ENCODE results near the gene INPP5A. TPM values are rescaled to one million over a fixed set of nuclear protein-coding genes. Genes with fewer than 3 reads are reported as not detected.

INPP5A gene
- total RNA-seq, 1 donor = 15.9 TPM

- DNase-seq (ENCODE audit: low read depth in 2 of 3, low spot score in 2 of 3) = no peak
These were observed 86.7 kb downstream of the INPP5A start for GRCh38 chr10:132624061-132624846.

GRCh38 chr10:132624847-132625471 is 87.4 kb downstream of the INPP5A start:
- no peak for DNase-seq (ENCODE audit: low read depth in 2 of 3, low spot score in 2 of 3)

GRCh38 chr10:132626019-132626760 is 88.6 kb downstream of the INPP5A start:
- no peak for DNase-seq (ENCODE audit: low read depth in 2 of 3, low spot score in 2 of 3)

GRCh38 chr10:132626761-132627665 is 89.4 kb downstream of the INPP5A start:
- no peak for DNase-seq (ENCODE audit: low read depth in 2 of 3, low spot score in 2 of 3)

DNA sequence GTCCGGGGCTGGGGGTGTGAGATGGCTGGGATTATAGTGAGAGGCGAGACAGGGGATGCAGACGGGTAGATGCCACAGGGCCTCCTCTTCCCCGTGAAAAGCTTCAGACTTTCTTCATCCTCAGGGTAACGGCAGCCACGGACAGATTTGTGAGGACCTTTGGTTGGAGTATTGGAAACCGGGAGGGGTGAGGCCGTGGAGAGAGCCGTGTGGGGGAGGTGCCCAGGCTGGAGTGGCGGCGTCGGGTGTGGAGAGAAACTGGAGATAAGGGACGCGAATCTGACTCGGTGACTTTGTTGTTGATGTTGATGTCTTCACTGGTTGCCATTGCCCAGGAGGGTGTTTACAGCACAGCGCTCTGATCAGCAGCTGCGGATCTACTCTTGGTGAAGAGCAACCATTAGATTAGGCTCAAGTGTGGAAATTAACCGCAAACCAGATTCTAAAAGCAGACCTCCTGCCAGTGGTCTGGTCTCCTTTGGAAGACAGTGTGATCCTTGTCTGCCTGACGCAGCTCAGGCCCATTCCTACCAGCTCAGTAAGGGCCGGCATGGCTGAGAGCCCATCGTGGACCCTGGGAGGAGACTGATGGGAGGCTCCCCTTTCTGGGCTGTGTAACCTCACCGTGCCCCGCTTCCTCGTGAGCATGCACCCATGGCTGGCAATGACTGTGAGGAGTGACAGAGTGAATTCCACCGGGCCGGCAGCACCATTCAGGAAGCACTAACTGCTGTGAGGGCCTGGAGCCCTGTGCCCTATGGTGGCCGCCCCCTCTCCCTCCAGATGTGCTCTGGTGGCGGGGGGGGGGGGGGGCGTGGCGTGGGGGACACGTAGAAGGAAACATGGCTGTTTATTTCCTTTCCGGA is 90.3 kb downstream of the INPP5A start:
- peak in 2 of 3 donors; percentile 66 to 80 for DNase-seq (ENCODE audit: low read depth in 2 of 3, low spot score in 2 of 3)

- DNase-seq (ENCODE audit: low read depth in 2 of 3, low spot score in 2 of 3) = peak in 1 of 3 donors; percentile 26
These were observed 91.6 kb downstream of the INPP5A start for GRCh38 chr10:132628966-132629900.

GRCh38 chr10:132630156-132630555 is 92.6 kb downstream of the INPP5A start:
- DNase-seq (ENCODE audit: low read depth in 2 of 3, low spot score in 2 of 3) = no peak

- no peak for DNase-seq (ENCODE audit: low read depth in 2 of 3, low spot score in 2 of 3)
These were observed 93.2 kb downstream of the INPP5A start for GRCh38 chr10:132630666-132631337.

GRCh38 chr10:132631338-132631735 is 93.8 kb downstream of the INPP5A start:
- no peak for DNase-seq (ENCODE audit: low read depth in 2 of 3, low spot score in 2 of 3)

GRCh38 chr10:132632091-132632561 is 94.5 kb downstream of the INPP5A start:
- DNase-seq (ENCODE audit: low read depth in 2 of 3, low spot score in 2 of 3) = no peak

DNA sequence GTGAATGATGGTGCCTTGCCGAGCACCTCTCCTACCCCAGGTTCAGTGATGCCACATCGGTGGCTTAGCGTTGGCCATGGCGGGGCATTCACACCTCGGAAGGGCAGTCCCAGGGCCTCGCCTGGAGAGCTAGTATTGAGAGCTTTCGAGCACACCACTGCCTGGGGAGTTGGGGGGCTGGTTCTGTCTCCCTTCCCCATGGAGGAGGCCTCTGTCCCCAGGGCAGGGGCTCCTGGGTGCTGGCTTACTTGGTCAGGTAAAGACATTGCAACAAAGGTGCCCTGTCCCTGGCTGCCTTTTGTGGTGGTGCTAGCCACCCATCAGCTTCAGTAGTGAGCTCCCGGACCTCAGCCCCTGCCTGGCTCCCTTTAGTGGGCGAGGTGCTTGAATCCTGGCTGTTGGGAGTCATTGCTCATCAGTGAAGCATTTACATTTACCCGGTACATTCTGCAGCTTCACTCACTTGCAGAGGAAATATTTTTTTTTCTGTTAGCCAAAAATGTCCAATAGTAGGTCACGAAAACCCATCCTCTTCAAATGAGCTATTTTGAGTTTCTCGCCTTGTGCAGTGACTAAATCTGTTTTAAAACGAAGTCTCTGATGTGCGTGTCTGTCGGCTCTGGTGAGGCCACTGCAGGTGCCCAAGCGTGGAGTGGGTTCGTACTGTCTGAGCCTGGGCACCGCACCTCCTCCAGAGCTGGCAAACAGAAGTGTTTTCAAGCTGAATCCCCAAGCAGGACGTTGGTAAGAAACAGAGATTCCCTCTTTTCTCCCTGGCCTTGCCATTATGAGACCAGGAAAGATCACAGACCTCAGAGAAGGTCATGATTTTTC is 95.5 kb downstream of the INPP5A start:
- no peak for DNase-seq (ENCODE audit: low read depth in 2 of 3, low spot score in 2 of 3)

DNA sequence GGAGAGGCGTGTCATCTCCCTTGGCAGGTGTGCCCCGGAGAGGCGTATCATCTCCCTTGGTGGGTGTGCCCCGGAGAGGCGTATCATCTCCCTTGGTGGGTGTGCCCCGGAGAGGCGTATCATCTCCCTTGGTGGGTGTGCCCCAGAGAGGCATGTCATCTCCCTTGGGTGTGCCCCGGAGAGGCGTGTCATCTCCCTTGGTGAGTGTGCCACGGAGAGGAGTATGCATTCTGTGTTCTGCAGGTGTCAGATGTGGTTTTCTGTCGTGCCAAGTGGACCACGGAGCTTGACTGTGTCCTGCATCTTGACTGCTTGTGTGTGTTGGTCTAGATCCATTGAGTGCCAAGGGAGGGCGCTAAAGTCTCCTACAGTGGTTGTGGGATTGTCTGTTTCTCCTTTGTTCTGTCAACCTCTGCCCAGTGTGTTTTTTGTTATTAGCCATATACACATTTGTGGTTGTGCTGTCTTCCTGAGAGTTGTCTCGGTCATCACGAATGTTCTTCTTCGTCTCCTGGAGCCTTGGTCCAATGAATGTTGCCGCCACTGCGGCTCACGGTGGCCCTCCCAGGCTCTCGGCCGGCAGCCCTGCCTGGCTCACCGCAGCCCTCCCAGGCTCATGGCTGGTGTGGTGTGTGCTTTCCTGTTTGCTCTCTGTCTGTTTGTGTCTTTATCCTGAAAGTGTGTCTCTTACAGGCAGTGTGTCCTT is 96.8 kb downstream of the INPP5A start:
- no peak for DNase-seq (ENCODE audit: low read depth in 2 of 3, low spot score in 2 of 3)

GRCh38 chr10:132634947-132635271 is 97.3 kb downstream of the INPP5A start:
- no peak for DNase-seq (ENCODE audit: low read depth in 2 of 3, low spot score in 2 of 3)

GRCh38 chr10:132636358-132636757 is 98.8 kb downstream of the INPP5A start:
- DNase-seq (ENCODE audit: low read depth in 2 of 3, low spot score in 2 of 3) = no peak

- peak; percentile 19 to 73 (median 52) for DNase-seq (ENCODE audit: low read depth in 2 of 3, low spot score in 2 of 3)
These were observed 100.0 kb downstream of the INPP5A start for GRCh38 chr10:132637477-132638129.

DNA sequence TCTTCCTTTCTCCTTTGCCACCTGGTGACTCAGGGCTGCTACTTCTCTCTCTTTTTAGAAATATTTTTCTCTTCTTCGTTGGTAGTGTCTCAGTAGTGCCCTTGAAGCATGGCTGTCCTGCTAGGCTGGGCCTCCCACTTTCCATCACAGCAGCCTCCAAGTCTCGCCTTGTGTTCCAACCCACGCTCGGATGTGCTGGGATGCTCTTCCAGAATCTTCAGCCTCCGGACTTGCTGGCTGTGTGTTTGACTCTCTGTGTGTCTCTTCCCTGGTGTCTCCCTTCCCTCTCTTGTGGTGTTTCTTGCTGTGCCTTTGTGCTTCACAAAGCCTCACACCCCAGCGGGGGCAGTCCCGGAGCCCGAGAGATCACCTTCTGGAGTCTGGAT is 100.5 kb downstream of the INPP5A start:
- DNase-seq (ENCODE audit: low read depth in 2 of 3, low spot score in 2 of 3) = no peak
